CD4-positive, alpha-beta T cell (primary cell): ENCODE data around the gene CRIM1. TPM values are rescaled to one million over a fixed set of nuclear protein-coding genes. Genes with fewer than 3 reads are reported as not detected.

ENCODE experiments used
- ATAC-seq: fragments of 200-7000 bp; cut with Tn5 transposase; one replicate; pipeline ENCODE4 v1.10.0; 2022; ENCODE audit warnings: mild to moderate bottlenecking; ENCODE audit not compliant: poor library complexity
- CTCF ChIA-PET: fragments of 350-600 bp; sonication (Branson Sonifier 250); formaldehyde crosslinking; loops from one replicate; lab custom pipeline; 2021; ENCODE audit warnings: antibody characterized with exemption, inconsistent platforms; lab: Charles Lee
- POLR2A ChIA-PET: fragments of 350-600 bp; sonication (Branson Sonifier 250); formaldehyde crosslinking; loops from one replicate; lab custom pipeline; 2021; ENCODE audit warnings: antibody characterized with exemption, inconsistent platforms; lab: Charles Lee
- DNase-seq, 14 experiments: peaks; one replicate each; pipeline ENCODE4 v3.0.0-alpha.2; 2013 to 2020; ENCODE audit warnings: mixed read lengths in 2 of 14
- H3K27ac ChIP-seq, 2 donors: one replicate each; pipeline versions ENCODE4 v1.5.1 to v1.7.0; 2013; ENCODE audit warnings: low read length in 2 of 2, low read depth in 1 of 2, mild to moderate bottlenecking in 1 of 2
- H3K27me3 ChIP-seq, 2 experiments: 1 replicate in 1 of 2; 2 replicates in 1 of 2; pipeline versions ENCODE4 v1.6.1 to v1.7.0; 2013; ENCODE audit warnings: low read length in 2 of 2, control low read depth in 1 of 2, mild to moderate bottlenecking in 1 of 2, moderate library complexity in 1 of 2; ENCODE audit not compliant: insufficient read depth in 2 of 2, control insufficient read depth in 1 of 2
- H3K36me3 ChIP-seq: one replicate; pipeline ENCODE4 v1.6.1; 2013; ENCODE audit warnings: low read length, control low read depth; ENCODE audit not compliant: insufficient read depth
- H3K4me1 ChIP-seq: one replicate; pipeline ENCODE4 v1.6.1; 2013; ENCODE audit warnings: low read length, control low read depth; ENCODE audit not compliant: insufficient read depth
- H3K4me3 ChIP-seq: one replicate; pipeline ENCODE4 v1.5.1; 2013; ENCODE audit warnings: mild to moderate bottlenecking, low read length, moderate library complexity
- H3K9me3 ChIP-seq, 2 experiments: 1 replicate in 1 of 2; 2 replicates in 1 of 2; pipeline versions ENCODE4 v1.6.1 to v1.7.0; 2013; ENCODE audit warnings: low read length in 2 of 2, mild to moderate bottlenecking in 2 of 2, control low read depth in 1 of 2, moderate library complexity in 1 of 2; ENCODE audit not compliant: control insufficient read depth in 1 of 2, insufficient read depth in 1 of 2
- H3K27ac Mint-ChIP-seq: one replicate; pipeline ENCODE4 v1.8.0; 2020; ENCODE audit warnings: mixed read lengths
- H3K27me3 Mint-ChIP-seq: one replicate; pipeline ENCODE4 v1.8.0; 2021; ENCODE audit warnings: mixed read lengths
- H3K36me3 Mint-ChIP-seq: one replicate; pipeline ENCODE4 v1.8.0; 2021; ENCODE audit warnings: low read depth, mixed read lengths
- H3K4me1 Mint-ChIP-seq: one replicate; pipeline ENCODE4 v1.8.0; 2021; ENCODE audit warnings: low read depth, mixed read lengths
- H3K4me3 Mint-ChIP-seq: one replicate; pipeline ENCODE4 v1.8.0; 2020; ENCODE audit warnings: mild to moderate bottlenecking, mixed read lengths
- H3K9me3 Mint-ChIP-seq: one replicate; pipeline ENCODE4 v1.8.0; 2020; ENCODE audit warnings: mixed read lengths
- CTCF ChIP-seq: fragments of 200-600 bp; IDR thresholded peaks from one replicate; pipeline ENCODE4 v1.8.0; 2022; ENCODE audit warnings: antibody characterized with exemption, mild to moderate bottlenecking
- intact Hi-C, 2 experiments: fragments of 100-400 bp; cut with DNase I in 1 of 2; cut with micrococcal nuclease in 1 of 2; formaldehyde crosslinking; loops; one replicate each; pipeline versions ENCODE4 v1.15.1 to v1.9.0; 2023 to 2025; cut with DNase I, micrococcal nuclease
- total RNA-seq, 174 experiments: library from RNA in 2 of 174; stranded (reverse) in 2 of 174; gene quantifications; one replicate each; pipeline ENCODE4 v1.2.3 and lab custom pipeline; 2021 to 2026

Gene CRIM1
- total RNA-seq, 2 experiments from 2014 or later = 1.1 to 1.7 TPM

- H3K36me3 Mint-ChIP-seq = no peaks in the 10 kb centered on the region
- TF ChIP-seq CTCF = no peak
- no peak overlapping the region for H3K4me3 Mint-ChIP-seq
- no peak for ATAC-seq
- H3K27ac Mint-ChIP-seq = no peak overlapping the region
- Histone ChIP-seq H3K4me1 (no peaks in the 10 kb centered on the region), H3K4me3 (no peak overlapping the region), H3K36me3 (no peaks in the 10 kb centered on the region), H3K9me3 (peaks cover 0 to 7% of the 10 kb centered on the region in 2 experiments), H3K27me3 (no peaks in the 10 kb centered on the region), H3K27ac (no peak overlapping the region)
- H3K27me3 Mint-ChIP-seq = peaks cover 4% of the 10 kb centered on the region
- no peaks in the 10 kb centered on the region for H3K9me3 Mint-ChIP-seq
- CTCF ChIA-PET = no interaction called here
- DNase-seq = no peak
- intact Hi-C loops = no loop called here
- no peaks in the 10 kb centered on the region for H3K4me1 Mint-ChIP-seq
- POLR2A ChIA-PET = no interaction called here
Observed at GRCh38 chr2:36318547-36318946, 37.0 kb upstream of the CRIM1 start.

GRCh38 chr2:36322108-36322507 is 33.5 kb upstream of the CRIM1 start:
- Mint-ChIP-seq H3K9me3 (no peaks in the 10 kb centered on the region), H3K27ac (no peak overlapping the region), H3K4me1 (no peaks in the 10 kb centered on the region), H3K4me3 (no peak overlapping the region), H3K36me3 (no peaks in the 10 kb centered on the region), H3K27me3 (peaks cover 4% of the 10 kb centered on the region)
- Histone ChIP-seq H3K27ac (no peak overlapping the region), H3K36me3 (no peaks in the 10 kb centered on the region), H3K4me3 (no peak overlapping the region), H3K27me3 (no peaks in the 10 kb centered on the region), H3K9me3 (no peaks in the 10 kb centered on the region), H3K4me1 (no peaks in the 10 kb centered on the region)
- ATAC-seq = no peak
- POLR2A ChIA-PET = no interaction called here
- peak; percentile 21 for TF ChIP-seq CTCF
- intact Hi-C loops = no loop called here
- peak in 1 of 14 experiments; percentile 3 for DNase-seq
- CTCF ChIA-PET = interaction anchor here (1.1 kb wide), 1 partner anchor 8 kb away, joined by 3 read pairs; no protein-coding TSS in a partner anchor

- DNase-seq = no peak
- Mint-ChIP-seq H3K9me3 (no peaks in the 10 kb centered on the region), H3K36me3 (no peaks in the 10 kb centered on the region), H3K27me3 (peaks cover 4% of the 10 kb centered on the region), H3K4me1 (no peaks in the 10 kb centered on the region), H3K27ac (no peak overlapping the region), H3K4me3 (no peak overlapping the region)
- Histone ChIP-seq H3K36me3 (no peaks in the 10 kb centered on the region), H3K4me3 (no peak overlapping the region), H3K27ac (no peak overlapping the region), H3K9me3 (no peaks in the 10 kb centered on the region), H3K4me1 (no peaks in the 10 kb centered on the region), H3K27me3 (no peaks in the 10 kb centered on the region)
- ATAC-seq = no peak
- intact Hi-C loops = no loop called here
- POLR2A ChIA-PET = interaction anchor here (0.7 kb wide), 1 partner anchor 9 kb away, joined by 3 read pairs; no protein-coding TSS in a partner anchor
- CTCF ChIA-PET = no interaction called here
- TF ChIP-seq CTCF = no peak
Observed at GRCh38 chr2:36326286-36326685, 29.3 kb upstream of the CRIM1 start.
